ENCODE results near the gene DMRTC2. TPM values are rescaled to one million over a fixed set of nuclear protein-coding genes. Genes with fewer than 3 reads are reported as not detected.

Gene DMRTC2
- total and polyA plus RNA-seq, 2 of the 8 experiments (the other 6 are each of a cell fraction or from before 2014, with no cell fraction given) = not detected

DNA sequence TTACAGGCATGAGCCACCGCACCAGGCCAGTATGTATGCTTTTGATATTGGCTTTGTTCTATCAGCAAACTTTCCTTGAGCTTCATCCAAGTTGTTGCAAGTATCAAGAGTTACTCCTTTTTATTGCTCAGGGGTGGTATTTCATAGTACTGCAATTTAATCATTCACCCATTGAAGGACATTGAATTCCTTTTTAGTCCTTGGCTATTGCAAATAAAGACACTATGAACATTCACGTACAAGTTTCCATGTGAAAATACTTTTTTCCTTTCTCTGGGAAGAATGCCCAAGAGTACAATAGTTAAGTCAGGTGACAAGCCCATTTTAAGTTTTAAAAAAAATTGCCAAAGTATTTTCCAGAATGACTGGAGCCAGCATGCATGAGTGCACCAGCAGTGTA, 28.1 kb upstream of the DMRTC2 start:
- Histone ChIP-seq H2AK5ac (ENCODE audit: low read depth, low read length) (no peak overlapping the region), H3K79me1 (ENCODE audit: low read depth, low read length) (no peaks in the 10 kb centered on the region; the same call in 1 of the 2 replicates), H3K79me2 (ENCODE audit: control insufficient read depth in 1 of 2, insufficient read depth in 2 of 2, low read length in 2 of 2) (no peaks in the 10 kb centered on the region), H3K27ac (ENCODE audit: low read depth, low read length) (no peak overlapping the region), H3K36me3 (ENCODE audit: control insufficient read depth in 2 of 4, insufficient read depth in 4 of 4, low read length in 3 of 4) (no peaks in the 10 kb centered on the region), H3K18ac (ENCODE audit: extremely low read depth, low read length) (no peak overlapping the region), H3K4me1 (replicated peaks in 1 of 4; ENCODE audit: control insufficient read depth in 3 of 4, insufficient read depth in 4 of 4, low read length in 3 of 4) (no peaks in the 10 kb centered on the region), H4K8ac (ENCODE audit: extremely low read depth, insufficient read depth, low read length) (no peak overlapping the region), H2BK15ac (ENCODE audit: low read length) (no peak overlapping the region), H3K4ac (replicated peaks; ENCODE audit: insufficient read length, low read depth, low read length) (no peak overlapping the region), H2AFZ (ENCODE audit: low read length) (no peak overlapping the region), H2BK12ac (ENCODE audit: low read depth, low read length) (no peak overlapping the region), H3K4me2 (ENCODE audit: insufficient read depth in 1 of 2, low read depth in 2 of 2, low read length in 2 of 2) (no peak overlapping the region), H2BK20ac (ENCODE audit: low read length) (no peak overlapping the region), H3K9me3 (ENCODE audit: insufficient read depth in 2 of 2, low read depth in 1 of 2, low read length in 1 of 2) (peaks cover 34 to 40% of the 10 kb centered on the region in 2 experiments), H4K91ac (replicated peaks; ENCODE audit: insufficient read length, low read length) (no peak overlapping the region), H4K20me1 (replicated peaks in 1 of 2; ENCODE audit: control insufficient read depth in 1 of 2, insufficient read depth in 2 of 2, low read length in 2 of 2) (peaks cover 0 to 1% of the 10 kb centered on the region in 2 experiments), H2BK5ac (ENCODE audit: low read depth, low read length) (no peak overlapping the region), H4K5ac (ENCODE audit: insufficient read length, low read depth, low read length) (no peak overlapping the region), H3K14ac (ENCODE audit: insufficient read length) (no peak overlapping the region), H3K9ac (replicated peaks in 1 of 4; ENCODE audit: extremely low read depth in 1 of 4, low read depth in 3 of 4, low read length in 3 of 4) (no peak overlapping the region), H3K23me2 (ENCODE audit: low read depth, low read length) (no peaks in the 10 kb centered on the region), H3K27me3 (replicated peaks in 1 of 4; ENCODE audit: control insufficient read depth in 3 of 4, extremely low read depth in 1 of 4, insufficient read depth in 3 of 4, low read length in 3 of 4) (no peaks in the 10 kb centered on the region), H2BK120ac (replicated peaks; ENCODE audit: low read depth, low read length) (no peak overlapping the region), H3K23ac (ENCODE audit: insufficient read length) (no peak overlapping the region), H3K56ac (replicated peaks; ENCODE audit: insufficient read length, low read depth, low read length) (no peak overlapping the region), H3K4me3 (ENCODE audit: extremely low read depth in 1 of 4, insufficient read depth in 2 of 4, low read depth in 3 of 4, low read length in 4 of 4) (no peak overlapping the region)
- WGBS, 2 experiments (ENCODE audit: extremely low coverage in 1 of 2, insufficient coverage in 1 of 2, insufficient read length in 1 of 2, insufficient replicate concordance in 2 of 2, low coverage in 1 of 2, low lambda C conversion rate in 2 of 2, missing lambda C conversion rate in 1 of 2) = 88% methylated on average over 2 of the region's 2 CpGs; no CpG with 5 or more reads in 1 of the 2 experiments
- FAIRE-seq = no peak
- no peak for TF ChIP-seq KDM5A (IDR thresholded peaks at IDR 0.05; ENCODE audit: low read length)
- ChIA-PET POLR2A (ENCODE audit: partially characterized antibody) (no interaction called here), CTCF (ENCODE audit: partially characterized antibody) (interaction anchor here (0.6 kb wide), 1 partner anchor 600 kb away, joined by 3 read pairs; no protein-coding TSS in a partner anchor)
- DNase-seq (ENCODE audit: low read depth in 1 of 2, low spot score in 2 of 2) = no peak
